ENCODE measurements around the gene SPPL3.

SPPL3 gene

DNA sequence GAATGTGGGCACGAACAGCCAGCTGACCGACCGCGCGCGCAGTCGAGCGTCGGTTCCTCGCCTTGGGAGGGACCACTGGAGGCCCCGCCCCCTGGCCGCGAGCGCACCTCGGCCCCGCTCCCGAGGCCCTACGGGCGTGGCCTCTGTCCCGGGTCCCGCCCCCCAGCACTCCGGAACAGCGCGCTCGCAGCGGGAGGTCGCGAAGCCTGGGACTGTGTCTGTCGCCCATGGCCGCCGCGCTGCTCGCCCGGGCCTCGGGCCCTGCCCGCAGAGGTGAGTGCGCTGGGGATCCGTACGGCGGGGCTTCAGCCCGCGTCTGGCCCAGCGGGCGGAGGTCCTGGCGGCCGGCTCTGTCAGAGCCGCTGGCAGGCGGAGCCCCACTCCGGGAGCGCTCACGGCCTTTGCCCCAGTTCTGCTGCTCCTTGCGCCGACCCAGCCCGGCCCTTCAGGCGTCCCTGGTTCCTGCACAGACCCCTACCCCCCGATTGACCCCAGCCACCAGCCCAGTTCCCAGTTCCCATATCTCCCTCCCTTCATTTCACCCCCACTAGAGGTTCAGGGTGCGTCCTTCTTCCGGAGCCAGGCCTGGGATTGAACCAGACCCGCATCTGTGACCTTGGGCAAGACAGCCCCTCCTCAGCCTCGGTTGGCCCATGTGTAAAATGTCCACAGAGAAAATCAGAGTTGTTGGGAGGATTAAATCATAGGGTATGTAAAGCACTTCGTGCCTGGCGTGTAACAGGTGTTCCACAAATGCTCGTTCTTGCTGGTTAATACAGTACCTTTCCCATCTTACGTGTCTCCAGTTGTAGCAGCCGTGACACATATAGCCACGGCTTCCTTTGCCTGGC is 178.3 kb downstream of the SPPL3 start, which contains the start of gene ACADS (continued):
- TF ChIP-seq MEIS1 (CRISPR knock-in tag; IDR thresholded peaks at IDR 0.05; ENCODE audit: borderline replicate concordance) (no peak), REPIN1 (tag by site-specific recombination; IDR thresholded peaks at IDR 0.05; ENCODE audit: low read depth) (no peak), ZNF791 (tag by site-specific recombination; IDR thresholded peaks at IDR 0.05) (no peak), ELK4 (IDR thresholded peaks at IDR 0.05; ENCODE audit: borderline replicate concordance, low read depth, low read length) (no peak), ZNF626 (tag by site-specific recombination; IDR thresholded peaks at IDR 0.05) (no peak), ZSCAN30 (tag by site-specific recombination; IDR thresholded peaks at IDR 0.05) (peak; percentile 88), ZNF596 (tag by site-specific recombination; IDR thresholded peaks at IDR 0.05) (no peak), ZNF184 (tag by site-specific recombination; IDR thresholded peaks at IDR 0.05) (no peak), IKZF3 (tag by site-specific recombination; IDR thresholded peaks at IDR 0.05) (no peak), ZSCAN5A (tag by site-specific recombination; IDR thresholded peaks at IDR 0.05) (peak; percentile 46; the same call in 1 of the 2 replicates), REST (tag by site-specific recombination; IDR thresholded peaks at IDR 0.05) (peak; percentile 31; the same call in 1 of the 2 replicates), KLF17 (tag by site-specific recombination; IDR thresholded peaks at IDR 0.05) (0 out of 2 replicates have a peak, but pooled peaks have one; percentile 15), SP3 (tag by site-specific recombination; IDR thresholded peaks at IDR 0.05) (peak; percentile 84), HOXA7 (CRISPR knock-in tag; IDR thresholded peaks at IDR 0.05; ENCODE audit: borderline replicate concordance) (no peak), KLF7 (tag by site-specific recombination; IDR thresholded peaks at IDR 0.05; ENCODE audit: borderline replicate concordance) (0 out of 2 replicates have a peak, but pooled peaks have one; percentile 15), ZNF280D (tag by site-specific recombination; IDR thresholded peaks at IDR 0.05) (no peak)
- TF ChIP-seq, protein P1, sequence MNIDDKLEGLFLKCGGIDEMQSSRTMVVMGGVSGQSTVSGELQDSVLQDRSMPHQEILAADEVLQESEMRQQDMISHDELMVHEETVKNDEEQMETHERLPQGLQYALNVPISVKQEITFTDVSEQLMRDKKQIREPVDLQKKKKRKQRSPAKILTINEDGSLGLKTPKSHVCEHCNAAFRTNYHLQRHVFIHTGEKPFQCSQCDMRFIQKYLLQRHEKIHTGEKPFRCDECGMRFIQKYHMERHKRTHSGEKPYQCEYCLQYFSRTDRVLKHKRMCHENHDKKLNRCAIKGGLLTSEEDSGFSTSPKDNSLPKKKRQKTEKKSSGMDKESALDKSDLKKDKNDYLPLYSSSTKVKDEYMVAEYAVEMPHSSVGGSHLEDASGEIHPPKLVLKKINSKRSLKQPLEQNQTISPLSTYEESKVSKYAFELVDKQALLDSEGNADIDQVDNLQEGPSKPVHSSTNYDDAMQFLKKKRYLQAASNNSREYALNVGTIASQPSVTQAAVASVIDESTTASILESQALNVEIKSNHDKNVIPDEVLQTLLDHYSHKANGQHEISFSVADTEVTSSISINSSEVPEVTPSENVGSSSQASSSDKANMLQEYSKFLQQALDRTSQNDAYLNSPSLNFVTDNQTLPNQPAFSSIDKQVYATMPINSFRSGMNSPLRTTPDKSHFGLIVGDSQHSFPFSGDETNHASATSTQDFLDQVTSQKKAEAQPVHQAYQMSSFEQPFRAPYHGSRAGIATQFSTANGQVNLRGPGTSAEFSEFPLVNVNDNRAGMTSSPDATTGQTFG (tag by site-specific recombination; IDR thresholded peaks at IDR 0.05; ENCODE audit: borderline replicate concordance), result no peak
- TF ChIP-seq, protein P2, sequence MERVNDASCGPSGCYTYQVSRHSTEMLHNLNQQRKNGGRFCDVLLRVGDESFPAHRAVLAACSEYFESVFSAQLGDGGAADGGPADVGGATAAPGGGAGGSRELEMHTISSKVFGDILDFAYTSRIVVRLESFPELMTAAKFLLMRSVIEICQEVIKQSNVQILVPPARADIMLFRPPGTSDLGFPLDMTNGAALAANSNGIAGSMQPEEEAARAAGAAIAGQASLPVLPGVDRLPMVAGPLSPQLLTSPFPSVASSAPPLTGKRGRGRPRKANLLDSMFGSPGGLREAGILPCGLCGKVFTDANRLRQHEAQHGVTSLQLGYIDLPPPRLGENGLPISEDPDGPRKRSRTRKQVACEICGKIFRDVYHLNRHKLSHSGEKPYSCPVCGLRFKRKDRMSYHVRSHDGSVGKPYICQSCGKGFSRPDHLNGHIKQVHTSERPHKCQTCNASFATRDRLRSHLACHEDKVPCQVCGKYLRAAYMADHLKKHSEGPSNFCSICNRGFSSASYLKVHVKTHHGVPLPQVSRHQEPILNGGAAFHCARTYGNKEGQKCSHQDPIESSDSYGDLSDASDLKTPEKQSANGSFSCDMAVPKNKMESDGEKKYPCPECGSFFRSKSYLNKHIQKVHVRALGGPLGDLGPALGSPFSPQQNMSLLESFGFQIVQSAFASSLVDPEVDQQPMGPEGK (tag by site-specific recombination; IDR thresholded peaks at IDR 0.05), result peak; percentile 74
- TF ChIP-seq, protein P3, sequence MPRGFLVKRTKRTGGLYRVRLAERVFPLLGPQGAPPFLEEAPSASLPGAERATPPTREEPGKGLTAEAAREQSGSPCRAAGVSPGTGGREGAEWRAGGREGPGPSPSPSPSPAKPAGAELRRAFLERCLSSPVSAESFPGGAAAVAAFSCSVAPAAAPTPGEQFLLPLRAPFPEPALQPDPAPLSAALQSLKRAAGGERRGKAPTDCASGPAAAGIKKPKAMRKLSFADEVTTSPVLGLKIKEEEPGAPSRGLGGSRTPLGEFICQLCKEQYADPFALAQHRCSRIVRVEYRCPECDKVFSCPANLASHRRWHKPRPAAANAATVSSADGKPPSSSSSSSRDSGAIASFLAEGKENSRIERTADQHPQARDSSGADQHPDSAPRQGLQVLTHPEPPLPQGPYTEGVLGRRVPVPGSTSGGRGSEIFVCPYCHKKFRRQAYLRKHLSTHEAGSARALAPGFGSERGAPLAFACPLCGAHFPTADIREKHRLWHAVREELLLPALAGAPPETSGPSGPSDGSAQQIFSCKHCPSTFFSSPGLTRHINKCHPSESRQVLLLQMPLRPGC (tag by site-specific recombination; IDR thresholded peaks at IDR 0.05), result 0 out of 2 replicates have a peak, but pooled peaks have one; percentile 20

All from HEK293 (cell line).